CMK (cell line): ENCODE measurements around the gene DUOXA2.
A peak's percentile ranks its signal among the peaks of the same experiment; 100 is the strongest.
"Not testable (repeated sequence)": the region's sequence is repeated elsewhere in the genome, so short reads cannot be mapped to it uniquely, and the experiment has no call there.

Source experiments
- DNase-seq: peaks from one replicate; pipeline ENCODE4 v3.0.0-alpha.2; 2010; ENCODE audit warnings: low read depth

Gene DUOXA2

DNA sequence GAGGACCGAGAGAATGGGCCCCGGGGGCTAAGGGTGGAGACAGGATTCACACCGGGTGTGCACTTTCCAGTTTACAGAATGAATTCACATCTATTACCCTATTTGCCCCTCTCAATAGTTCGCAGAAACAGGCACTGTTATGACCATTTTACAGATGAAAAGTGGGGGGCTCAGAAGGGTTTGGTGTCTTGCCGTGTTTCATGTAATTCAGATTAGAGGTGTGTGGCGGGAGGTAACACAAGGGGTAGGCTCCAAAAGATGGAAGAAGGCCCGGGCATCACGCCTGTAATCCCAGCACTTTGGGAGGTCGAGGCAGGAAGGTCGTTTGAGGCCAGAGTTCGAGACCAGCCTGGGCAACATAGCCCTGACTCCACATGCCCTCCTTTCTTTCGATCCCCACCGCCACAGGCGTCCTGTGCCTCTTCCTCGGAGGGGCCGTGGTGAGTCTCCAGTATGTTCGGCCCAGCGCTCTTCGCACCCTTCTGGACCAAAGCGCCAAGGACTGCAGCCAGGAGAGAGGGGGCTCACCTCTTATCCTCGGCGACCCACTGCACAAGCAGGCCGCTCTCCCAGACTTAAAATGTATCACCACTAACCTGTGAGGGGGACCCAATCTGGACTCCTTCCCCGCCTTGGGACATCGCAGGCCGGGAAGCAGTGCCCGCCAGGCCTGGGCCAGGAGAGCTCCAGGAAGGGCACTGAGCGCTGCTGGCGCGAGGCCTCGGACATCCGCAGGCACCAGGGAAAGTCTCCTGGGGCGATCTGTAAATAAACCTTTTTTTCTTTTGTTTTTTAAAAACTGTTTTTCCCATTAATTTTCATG, 3.4 kb downstream of the DUOXA2 start:
- no peak for DNase-seq

DNA sequence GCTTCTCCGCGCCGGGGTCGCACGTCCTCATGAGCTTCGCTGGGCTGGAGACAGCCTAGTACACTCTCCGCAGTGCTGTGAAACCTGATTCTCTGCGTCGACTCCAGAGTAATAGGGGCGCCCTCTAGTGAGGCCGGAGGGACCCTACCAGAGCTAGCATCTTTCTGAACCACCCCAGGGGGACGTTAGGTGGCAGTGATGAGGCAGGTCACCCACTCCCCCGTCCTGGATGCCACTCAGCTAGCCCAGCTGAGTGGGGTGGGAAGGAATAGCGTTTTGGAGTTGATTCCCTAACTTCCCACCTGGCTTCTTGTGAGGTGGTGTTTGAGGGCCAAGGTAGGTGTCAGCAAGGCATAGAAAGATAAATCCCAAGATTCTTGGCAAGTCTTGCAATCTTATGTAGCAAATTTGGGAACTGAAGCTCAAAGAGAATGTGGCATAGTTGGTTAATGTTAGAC, 4.0 kb downstream of the DUOXA2 start:
- DNase-seq, result peak; percentile 69

DNA sequence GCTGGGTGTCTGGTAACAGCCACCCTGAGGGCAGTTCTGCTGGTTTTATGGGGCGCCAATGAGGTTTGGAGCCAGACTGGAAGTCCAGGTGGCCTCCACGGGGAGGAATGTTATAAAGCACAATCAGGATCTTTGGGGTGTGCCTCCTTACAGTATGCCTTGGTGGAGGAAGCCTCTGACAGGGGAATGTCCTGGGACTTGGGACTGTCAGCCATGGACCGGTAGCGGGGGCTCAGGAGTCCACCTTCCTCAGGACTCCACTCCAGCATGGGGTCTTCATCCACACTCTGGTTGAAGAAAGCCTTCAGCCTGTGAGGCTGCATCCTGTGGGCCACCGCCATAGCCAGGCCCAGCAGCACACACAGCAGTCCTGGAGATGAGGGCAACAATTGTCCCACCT, 4.9 kb downstream of the DUOXA2 start:
- no peak for DNase-seq

DNA sequence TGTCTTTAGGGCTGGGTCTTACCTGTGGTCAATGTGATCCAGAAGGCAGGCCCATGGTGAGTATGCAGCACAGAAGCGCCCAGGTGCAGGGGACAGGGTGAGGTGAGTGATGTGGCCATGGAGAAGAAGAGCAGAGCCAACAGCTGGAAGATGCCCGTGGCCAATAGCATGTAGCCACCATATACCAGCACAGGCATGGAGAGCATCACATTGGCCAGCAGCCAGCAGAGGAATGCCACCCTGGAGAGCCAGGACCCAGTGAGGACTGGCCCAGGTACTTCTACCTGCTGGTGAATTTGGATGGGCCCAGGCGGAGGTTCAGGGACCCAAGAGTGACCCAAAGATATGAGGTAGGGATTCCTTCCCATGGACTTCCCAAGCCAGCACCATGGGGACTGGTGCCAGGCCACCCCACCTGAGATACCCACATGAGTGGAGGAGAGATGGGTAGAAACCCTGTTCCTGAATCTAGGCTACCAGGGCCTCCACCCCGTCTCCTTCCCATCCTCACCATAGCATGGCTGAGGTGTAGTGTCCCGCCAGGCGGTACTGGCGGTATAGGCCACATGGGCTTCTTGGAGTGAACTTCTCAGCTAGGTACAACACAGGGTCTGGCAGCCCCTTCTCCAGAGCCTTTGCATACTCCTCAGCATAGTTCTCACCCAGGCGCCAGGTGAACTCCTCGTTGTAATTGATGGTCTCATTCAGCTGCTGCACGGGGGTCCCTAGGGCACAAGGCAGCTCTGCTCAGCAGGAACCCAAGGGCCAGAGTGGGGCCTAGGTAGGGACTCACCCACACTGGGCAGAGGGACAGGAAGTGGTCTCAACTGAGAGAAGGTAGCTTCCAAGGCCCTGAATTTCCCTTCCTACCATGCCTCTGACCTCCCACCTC, 6.2 kb downstream of the DUOXA2 start:
- no peak for DNase-seq

DNA sequence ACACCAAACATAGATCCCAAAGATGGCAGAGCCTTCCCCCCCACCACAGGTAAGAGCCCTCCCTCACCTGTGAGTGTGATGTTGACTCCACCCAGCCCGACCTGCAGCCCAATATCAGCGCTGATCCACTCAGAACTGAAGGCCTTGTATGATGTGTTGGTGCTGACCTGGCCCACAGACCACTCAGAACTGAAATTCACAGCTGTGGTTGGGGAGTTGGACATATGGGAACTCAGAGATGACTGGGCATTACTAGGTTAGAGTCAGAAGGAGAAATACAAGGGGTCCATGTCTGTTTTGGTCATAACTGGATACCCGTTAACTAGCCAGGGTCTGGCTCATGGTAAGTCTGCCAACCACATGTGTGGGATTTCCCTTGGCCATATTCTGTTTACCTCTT, 6.9 kb downstream of the DUOXA2 start:
- DNase-seq, result no peak

- no peak for DNase-seq
These were observed 7.7 kb downstream of the DUOXA2 start for GRCh38 chr15:45121706-45122417.

GRCh38 chr15:45122719-45123118, 8.6 kb downstream of the DUOXA2 start:
- DNase-seq, result no peak

DNA sequence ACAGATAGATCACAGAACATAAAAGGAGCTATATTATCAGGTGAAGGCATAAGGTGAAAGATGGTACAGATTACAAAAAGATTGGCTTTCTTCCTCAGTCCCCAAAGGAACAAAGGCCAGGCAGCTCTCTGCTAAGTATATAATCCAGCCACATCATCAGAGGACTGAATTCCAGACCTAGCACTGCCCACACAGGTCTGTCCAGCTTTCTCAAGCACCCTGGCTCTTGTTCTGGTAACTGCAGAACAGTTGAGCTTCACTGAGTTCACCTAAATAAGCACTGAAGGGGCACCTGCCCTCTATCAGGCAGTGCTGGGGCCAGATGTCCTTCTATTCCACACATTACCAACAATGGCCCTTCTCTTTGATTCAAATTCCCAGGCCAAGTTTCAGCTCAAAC, 9.3 kb downstream of the DUOXA2 start:
- no peak for DNase-seq

GRCh38 chr15:45126535-45127158, 12.5 kb downstream of the DUOXA2 start:
- no peak for DNase-seq

DNA sequence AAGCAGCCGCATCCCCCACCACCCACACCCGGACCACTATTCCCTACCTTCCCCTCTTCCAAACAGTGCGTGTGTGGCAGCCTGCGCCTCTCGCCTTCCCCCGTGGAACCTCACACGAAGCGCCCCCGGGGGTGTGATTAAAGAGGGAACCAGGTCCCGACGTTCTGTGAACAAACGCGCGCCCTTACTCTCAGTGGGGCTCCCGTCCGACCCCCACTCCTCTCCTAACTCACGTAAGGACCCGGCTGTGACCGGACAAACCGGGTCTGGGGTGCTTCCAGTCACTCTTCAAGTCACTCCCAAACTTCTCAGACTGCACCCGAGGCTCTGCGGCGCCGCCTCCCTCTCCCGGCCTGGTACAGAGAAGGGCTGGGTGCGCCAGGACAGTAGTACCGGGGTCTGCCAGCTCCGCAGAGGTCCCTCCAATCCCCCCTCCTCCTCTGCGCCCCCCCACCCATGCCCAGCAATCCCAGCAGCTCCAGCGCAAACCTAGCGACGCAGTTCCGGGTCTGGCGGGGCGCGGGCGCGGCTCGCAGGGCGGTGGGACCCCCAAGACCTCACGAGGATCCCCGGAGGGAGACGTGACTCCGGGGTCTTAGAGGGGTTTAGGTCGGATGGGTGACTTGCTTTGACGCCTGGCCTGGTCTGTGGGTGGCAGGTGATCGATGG, 15.0 kb downstream of the DUOXA2 start:
- DNase-seq, result no peak

DNA sequence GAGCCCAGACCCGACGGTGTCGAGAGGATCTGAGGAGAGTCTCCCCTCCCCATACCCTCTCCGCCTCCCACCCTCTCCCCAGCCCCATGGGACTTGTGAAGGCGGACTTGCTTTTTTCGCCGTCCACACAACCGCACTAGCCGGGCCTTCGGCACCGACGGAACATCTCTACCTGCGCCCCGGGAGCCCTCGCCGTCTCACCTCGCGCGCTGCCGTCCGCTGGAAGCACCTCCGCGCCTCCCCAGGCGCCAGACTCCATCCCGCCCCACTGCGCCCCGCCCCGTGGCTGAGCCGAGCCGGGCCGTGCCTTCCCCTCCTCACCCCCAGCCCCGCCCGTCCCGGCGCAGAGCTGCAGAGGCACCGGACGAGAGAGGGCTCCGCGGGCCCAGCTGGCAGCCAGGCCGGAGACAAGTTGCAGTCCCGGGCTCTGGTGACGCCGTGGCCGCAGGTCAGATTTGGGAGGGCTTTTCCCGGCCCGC, 15.6 kb downstream of the DUOXA2 start, which contains the start of the genes DUOX1 and DUOXA1:
DUOX1 (plus strand) TSS at position 344 of the 479 bp plus-strand sequence. CDS start 1,973 bp downstream, outside the sequence.
DUOXA1 (minus strand) TSS at position 229 of the 479 bp plus-strand sequence. CDS start 6,865 bp downstream, outside the sequence.
- no peak for DNase-seq

- no peak for DNase-seq
These were observed 16.3 kb downstream of the DUOXA2 start for GRCh38 chr15:45130291-45131000.

- DNase-seq, result no peak
These were observed 17.4 kb downstream of the DUOXA2 start for GRCh38 chr15:45131510-45131909.

DNA sequence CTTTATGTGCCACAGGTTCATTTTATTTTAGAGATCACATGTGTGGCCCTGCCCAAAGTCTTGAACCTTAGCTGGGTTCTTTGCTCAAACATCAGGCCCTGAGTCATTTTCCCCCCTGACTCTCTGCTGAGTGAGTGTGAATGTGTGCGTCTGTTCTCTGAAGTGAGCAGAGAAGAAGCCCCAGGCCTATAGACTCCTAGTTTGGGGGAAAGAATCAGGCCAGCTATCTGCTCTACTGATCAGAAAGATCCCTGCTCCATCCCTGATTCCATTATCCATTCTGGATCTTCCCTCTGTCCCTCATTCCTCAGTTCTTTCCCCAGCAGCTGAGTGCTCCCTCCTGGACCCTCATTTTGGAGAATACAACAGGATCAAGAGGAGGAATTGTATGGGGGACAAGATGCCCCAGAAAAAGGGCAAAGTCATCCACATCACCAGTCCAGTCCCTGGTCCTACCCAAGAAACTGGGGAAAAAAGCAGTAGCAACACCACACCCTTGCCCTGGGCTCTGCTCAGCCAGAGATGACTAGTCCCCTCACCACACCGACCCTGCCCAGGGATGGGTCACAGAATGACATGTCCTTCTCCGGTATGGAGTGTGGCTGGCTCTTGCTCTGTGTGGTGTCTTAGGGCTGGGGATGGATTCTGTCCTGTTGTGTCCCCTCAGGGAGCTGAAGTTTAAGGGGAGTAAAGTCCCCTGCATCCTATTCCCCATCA, 18.9 kb downstream of the DUOXA2 start:
- DNase-seq, result no peak

- DNase-seq, result no peak
These were observed 19.4 kb downstream of the DUOXA2 start for GRCh38 chr15:45133561-45133920.

DNA sequence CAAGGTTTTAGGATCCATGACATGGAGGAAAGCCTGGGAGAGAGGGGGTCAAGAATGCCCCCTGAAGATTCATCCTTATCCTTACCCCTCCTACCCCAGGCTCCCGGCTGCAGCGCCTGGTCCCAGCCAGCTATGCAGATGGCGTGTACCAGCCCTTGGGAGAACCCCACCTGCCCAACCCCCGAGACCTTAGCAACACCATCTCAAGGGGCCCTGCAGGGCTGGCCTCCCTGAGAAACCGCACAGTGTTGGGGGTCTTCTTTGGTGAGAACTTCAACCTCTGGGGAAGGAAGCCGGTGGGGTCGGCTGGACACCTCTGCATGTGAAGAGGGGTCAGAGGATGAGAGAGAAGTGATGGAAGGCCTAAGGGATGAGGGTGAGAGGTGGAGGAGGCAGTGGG, 19.9 kb downstream of the DUOXA2 start:
- no peak for DNase-seq

DNA sequence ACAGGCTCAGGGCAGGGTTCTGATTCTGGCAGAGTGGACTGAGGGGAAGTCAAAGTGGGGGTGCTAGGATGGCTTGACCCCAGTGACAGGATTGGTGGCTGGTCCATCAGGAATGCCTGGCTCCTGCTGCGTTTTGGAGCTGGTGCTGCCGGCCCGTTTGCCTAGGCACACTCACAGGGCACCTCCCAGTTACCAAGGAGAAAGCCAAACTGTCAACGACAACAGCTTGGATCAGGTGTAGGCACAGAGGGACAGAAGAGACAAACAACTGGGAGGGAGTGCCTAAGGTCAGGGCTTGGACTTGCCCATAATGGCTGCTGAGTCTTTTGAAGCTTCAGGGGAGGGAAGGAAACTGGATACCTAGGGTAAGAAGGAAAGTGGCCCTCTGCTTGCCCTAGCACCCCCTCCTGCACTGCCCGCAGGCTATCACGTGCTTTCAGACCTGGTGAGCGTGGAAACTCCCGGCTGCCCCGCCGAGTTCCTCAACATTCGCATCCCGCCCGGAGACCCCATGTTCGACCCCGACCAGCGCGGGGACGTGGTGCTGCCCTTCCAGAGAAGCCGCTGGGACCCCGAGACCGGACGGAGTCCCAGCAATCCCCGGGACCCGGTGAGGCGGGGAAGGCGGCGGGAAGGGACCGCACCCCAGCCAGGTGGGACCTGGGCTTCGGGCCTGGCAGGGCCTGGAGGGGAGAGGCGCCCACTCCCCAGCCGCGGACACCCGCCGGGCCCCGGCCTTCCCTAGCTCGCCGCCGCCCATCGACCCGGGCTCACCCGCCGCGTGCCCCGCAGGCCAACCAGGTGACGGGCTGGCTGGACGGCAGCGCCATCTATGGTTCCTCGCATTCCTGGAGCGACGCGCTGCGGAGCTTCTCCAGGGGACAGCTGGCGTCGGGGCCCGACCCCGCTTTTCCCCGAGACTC, 20.8 kb downstream of the DUOXA2 start:
- no peak for DNase-seq

GRCh38 chr15:45135705-45136377, 21.7 kb downstream of the DUOXA2 start:
- DNase-seq, result not testable (repeated sequence)
